Stimulated activated CD8-positive, alpha-beta memory T cell treated with anti-CD3 and anti-CD28 coated beads, Interleukin-4, amount 100 ng/mL, for 1 hour (primary cell): ENCODE measurements around the gene IMP3.

ENCODE experiments used
- DNase-seq, 2 donors: peaks; one replicate each; pipeline ENCODE4 v3.0.0-alpha.2; 2020; ENCODE audit warnings: low read depth in 2 of 2, low spot score in 1 of 2

IMP3 gene

GRCh38 chr15:75673426-75674235 is 33.6 kb upstream of the IMP3 start:
- no peak for DNase-seq

GRCh38 chr15:75672646-75673425 is 32.8 kb upstream of the IMP3 start:
- no peak for DNase-seq

- DNase-seq = no peak
Measured at GRCh38 chr15:75671730-75672602, 31.9 kb upstream of the IMP3 start.

- no peak for DNase-seq
Measured at GRCh38 chr15:75669879-75670212, 29.8 kb upstream of the IMP3 start.

GRCh38 chr15:75669191-75669878 is 29.3 kb upstream of the IMP3 start:
- no peak for DNase-seq

- DNase-seq = no peak
Measured at GRCh38 chr15:75666823-75667501, 26.9 kb upstream of the IMP3 start.

- DNase-seq = no peak
Measured at GRCh38 chr15:75663931-75664421, 24.0 kb upstream of the IMP3 start.

- DNase-seq = no peak
Measured at GRCh38 chr15:75662823-75663519, 22.9 kb upstream of the IMP3 start.

- DNase-seq = no peak
Measured at GRCh38 chr15:75661756-75662140, 21.7 kb upstream of the IMP3 start.

- DNase-seq = no peak
Measured at GRCh38 chr15:75661100-75661755, 21.2 kb upstream of the IMP3 start.

- no peak for DNase-seq
Measured at GRCh38 chr15:75659928-75660645, 20.1 kb upstream of the IMP3 start.

GRCh38 chr15:75659141-75659771 is 19.2 kb upstream of the IMP3 start:
- DNase-seq = no peak

GRCh38 chr15:75656813-75657212 is 16.8 kb upstream of the IMP3 start:
- DNase-seq = no peak

- DNase-seq = no peak
Measured at GRCh38 chr15:75656331-75656730, 16.3 kb upstream of the IMP3 start.

- DNase-seq = no peak
Measured at GRCh38 chr15:75655931-75656330, 15.9 kb upstream of the IMP3 start.

- no peak for DNase-seq
Measured at GRCh38 chr15:75654201-75654907, 14.3 kb upstream of the IMP3 start.

- no peak for DNase-seq
Measured at GRCh38 chr15:75653347-75653913, 13.4 kb upstream of the IMP3 start.
